ENCODE data around the gene BNIPL.
A peak's percentile ranks its signal among the peaks of the same experiment; 100 is the strongest.

Gene BNIPL

DNA sequence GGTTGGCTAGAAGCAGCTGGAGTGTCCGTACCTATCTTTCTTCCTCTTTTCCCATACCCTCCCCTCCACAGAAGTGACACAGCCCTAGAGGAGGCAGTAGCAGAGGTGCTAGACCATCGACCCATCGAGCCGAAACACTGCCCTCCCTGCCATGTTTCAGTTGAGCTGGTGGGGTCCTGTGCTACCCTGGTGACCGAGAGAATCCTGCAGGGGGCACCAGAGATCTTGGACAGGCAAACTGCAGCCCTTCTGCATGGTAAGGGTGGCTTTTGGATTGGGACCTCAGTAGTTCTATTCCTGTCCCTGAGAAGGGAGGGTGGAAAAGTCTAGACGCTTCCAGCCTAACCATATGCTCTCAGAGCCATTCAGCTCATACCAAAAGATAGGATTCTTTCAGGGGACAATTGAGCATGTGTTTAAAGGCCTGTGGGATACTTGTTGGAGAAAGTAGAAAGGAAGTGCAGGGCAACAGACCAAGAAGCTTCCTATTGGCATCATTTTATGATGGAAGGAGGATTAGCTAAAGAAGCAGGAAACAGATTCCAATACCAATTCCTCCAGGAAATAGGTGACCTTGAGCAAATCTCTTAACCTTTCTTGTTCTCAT lies 11.7 kb upstream of the BNIPL start:
- TF ChIP-seq, protein P1, sequence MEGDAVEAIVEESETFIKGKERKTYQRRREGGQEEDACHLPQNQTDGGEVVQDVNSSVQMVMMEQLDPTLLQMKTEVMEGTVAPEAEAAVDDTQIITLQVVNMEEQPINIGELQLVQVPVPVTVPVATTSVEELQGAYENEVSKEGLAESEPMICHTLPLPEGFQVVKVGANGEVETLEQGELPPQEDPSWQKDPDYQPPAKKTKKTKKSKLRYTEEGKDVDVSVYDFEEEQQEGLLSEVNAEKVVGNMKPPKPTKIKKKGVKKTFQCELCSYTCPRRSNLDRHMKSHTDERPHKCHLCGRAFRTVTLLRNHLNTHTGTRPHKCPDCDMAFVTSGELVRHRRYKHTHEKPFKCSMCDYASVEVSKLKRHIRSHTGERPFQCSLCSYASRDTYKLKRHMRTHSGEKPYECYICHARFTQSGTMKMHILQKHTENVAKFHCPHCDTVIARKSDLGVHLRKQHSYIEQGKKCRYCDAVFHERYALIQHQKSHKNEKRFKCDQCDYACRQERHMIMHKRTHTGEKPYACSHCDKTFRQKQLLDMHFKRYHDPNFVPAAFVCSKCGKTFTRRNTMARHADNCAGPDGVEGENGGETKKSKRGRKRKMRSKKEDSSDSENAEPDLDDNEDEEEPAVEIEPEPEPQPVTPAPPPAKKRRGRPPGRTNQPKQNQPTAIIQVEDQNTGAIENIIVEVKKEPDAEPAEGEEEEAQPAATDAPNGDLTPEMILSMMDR (IDR thresholded peaks at IDR 0.05; ENCODE audit: low read depth, low read length, missing control alignments): peak; percentile 81
- no peak overlapping the region for H3K4me3 ChIP-seq (ENCODE audit: low read depth, low read length)
- DNase-seq (ENCODE audit: low read depth): peak; percentile 39

DNA sequence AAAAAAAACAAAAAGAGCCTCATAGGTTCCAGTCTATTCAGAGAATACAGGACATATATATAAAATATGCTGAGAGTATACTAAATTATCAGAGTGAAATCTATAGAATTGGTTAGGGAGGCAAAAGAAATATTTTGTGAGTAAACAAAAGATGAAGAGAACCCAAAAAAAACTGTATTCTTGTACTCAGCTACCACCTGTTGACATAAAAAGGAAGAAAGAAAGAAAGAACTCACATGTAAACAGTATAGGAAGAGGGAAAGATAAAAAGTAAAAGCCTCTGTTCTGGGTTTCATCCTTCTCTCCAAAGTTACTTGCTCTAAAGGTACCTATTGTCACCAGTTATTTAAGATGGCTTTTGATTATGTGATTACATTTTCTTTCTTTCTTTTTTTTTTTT lies 9.9 kb upstream of the BNIPL start:
- no peak for DNase-seq (ENCODE audit: low read depth)
- no peak overlapping the region for H3K4me3 ChIP-seq (ENCODE audit: low read depth, low read length)
- TF ChIP-seq, protein P1 (IDR thresholded peaks at IDR 0.05; ENCODE audit: low read depth, low read length, missing control alignments): no peak

DNA sequence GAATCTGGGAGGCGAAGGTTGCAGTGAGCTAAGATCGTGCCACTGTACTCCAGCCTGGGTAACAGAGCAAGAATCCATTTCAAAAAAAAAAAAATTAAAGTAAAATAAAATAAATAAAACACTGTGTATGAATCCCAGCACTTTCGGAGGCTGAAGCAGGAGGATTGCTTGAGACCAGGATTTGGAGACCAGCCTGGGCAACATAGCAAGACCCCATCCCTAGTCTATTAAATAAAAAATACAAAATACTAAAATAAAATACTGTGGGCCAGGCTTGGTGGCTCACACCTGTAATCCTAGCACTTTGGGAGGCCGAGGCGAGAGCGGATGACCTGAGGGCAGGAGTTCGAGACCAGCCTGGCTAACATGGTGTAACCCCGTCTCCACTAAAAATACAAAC lies 4.2 kb upstream of the BNIPL start:
- TF ChIP-seq, protein P1 (IDR thresholded peaks at IDR 0.05; ENCODE audit: low read depth, low read length, missing control alignments): no peak
- no peak overlapping the region for H3K4me3 ChIP-seq (ENCODE audit: low read depth, low read length)
- DNase-seq (ENCODE audit: low read depth): no peak

DNA sequence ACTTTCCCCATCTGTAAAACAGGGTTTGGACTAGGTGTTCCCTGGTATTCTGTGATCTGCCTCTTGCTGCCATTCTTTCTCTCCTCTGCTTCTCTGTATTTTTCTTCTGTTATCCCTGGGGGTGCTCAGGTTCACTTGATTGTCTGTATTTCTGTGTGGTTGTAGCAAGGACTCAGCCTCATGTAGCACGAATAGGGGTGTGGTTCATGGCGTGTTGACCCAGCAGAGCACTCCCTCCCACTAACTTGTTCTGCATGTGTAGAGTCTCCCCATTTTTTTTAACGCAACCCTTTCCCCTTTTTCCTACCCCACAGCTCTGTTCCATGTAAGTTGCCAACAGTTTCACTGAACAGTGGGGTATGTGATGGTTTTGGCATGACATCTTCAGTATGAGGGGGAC lies 1.2 kb upstream of the BNIPL start:
- H3K4me3 ChIP-seq (ENCODE audit: low read depth, low read length): no peak overlapping the region
- DNase-seq (ENCODE audit: low read depth): no peak
- TF ChIP-seq, protein P1 (IDR thresholded peaks at IDR 0.05; ENCODE audit: low read depth, low read length, missing control alignments): no peak

DNA sequence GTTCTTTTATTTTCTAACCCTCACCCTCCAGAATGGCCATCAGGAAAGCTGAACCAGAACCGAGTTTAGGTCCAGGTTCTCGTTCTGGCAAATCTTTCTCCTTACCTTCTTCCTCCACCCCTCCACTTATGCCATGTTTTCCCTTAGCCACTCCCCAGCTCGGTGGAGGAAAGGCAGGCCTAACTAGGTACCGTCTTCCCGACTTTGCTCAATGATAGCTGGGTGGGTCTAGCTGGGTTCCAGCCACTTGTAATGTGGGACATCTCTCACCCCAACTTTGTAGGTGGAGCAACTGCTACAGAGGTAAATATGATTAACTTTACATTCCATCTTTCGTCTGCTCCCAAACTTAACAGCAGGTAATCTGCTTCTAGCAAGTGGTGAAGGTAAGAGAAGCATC lies 646 bp downstream of the BNIPL start:
- no peak for DNase-seq (ENCODE audit: low read depth)
- no peak overlapping the region for H3K4me3 ChIP-seq (ENCODE audit: low read depth, low read length)
- TF ChIP-seq, protein P1 (IDR thresholded peaks at IDR 0.05; ENCODE audit: low read depth, low read length, missing control alignments): no peak

DNA sequence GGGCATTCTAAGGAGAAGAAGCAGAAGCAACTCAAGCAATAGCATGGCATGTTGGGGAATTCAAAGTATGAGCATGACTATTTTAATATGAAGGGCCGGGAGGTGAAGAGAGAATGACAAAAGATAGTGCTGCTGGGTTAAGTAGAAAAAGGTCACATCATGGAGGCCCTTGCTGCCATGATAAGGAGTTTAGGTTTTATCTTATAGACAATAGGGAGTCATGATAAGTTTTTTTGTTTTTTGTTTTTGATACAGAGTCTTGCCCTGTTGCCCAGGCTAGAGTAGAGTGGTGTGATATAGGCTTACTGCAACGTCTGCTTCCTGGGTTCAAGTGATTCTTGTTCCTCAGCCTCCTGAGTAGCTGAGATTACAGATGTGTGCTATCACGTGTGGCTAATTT lies 3.1 kb downstream of the BNIPL start:
- no peak overlapping the region for H3K4me3 ChIP-seq (ENCODE audit: low read depth, low read length)
- TF ChIP-seq, protein P1 (IDR thresholded peaks at IDR 0.05; ENCODE audit: low read depth, low read length, missing control alignments): no peak
- DNase-seq (ENCODE audit: low read depth): no peak

DNA sequence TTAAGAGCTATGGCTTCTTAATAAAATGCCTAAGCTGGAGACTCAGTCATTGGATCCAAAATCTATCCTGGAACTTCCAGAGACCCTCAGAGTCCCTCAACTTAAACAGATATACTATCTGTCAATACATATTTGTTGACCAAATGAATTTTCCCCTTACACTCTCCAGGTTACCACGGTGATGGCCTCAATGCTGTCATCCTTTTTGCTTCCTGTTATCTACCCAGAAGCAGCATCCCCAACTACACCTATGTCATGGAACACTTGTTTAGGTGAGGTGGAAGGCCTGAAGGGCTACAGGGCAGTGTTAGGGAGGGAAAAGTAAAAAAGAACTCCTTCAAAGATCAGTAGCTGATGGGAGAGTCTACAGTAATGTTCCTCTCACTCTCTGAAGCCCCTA lies 6.8 kb downstream of the BNIPL start:
- TF ChIP-seq, protein P1 (IDR thresholded peaks at IDR 0.05; ENCODE audit: low read depth, low read length, missing control alignments): no peak
- no peak for DNase-seq (ENCODE audit: low read depth)
- H3K4me3 ChIP-seq (ENCODE audit: low read depth, low read length): no peak overlapping the region
